Epidermal melanocyte (primary cell): ENCODE data around the gene H2BK1.

Experiments
- DNase-seq: peaks from one replicate; pipeline ENCODE4 v3.0.0; 2011; ENCODE audit warnings: low spot score; ENCODE audit not compliant: insufficient read length

The H2BK1 gene

GRCh38 chr7:151245360-151246101 is 35.2 kb upstream of the H2BK1 start:
- DNase-seq, result peak; percentile 84

- DNase-seq, result no peak
Measured at GRCh38 chr7:151244841-151245346, 34.6 kb upstream of the H2BK1 start.

- DNase-seq, result peak; percentile 85
Measured at GRCh38 chr7:151244196-151244840, 34.0 kb upstream of the H2BK1 start.

- no peak for DNase-seq
Measured at GRCh38 chr7:151243408-151244195, 33.3 kb upstream of the H2BK1 start.

- no peak for DNase-seq
Measured at GRCh38 chr7:151243045-151243349, 32.7 kb upstream of the H2BK1 start.

GRCh38 chr7:151242159-151243044 is 32.1 kb upstream of the H2BK1 start:
- DNase-seq, result no peak

- no peak for DNase-seq
Measured at GRCh38 chr7:151241755-151242096, 31.4 kb upstream of the H2BK1 start.

- no peak for DNase-seq
Measured at GRCh38 chr7:151240942-151241754, 30.9 kb upstream of the H2BK1 start.

- no peak for DNase-seq
Measured at GRCh38 chr7:151240536-151240935, 30.2 kb upstream of the H2BK1 start.

- DNase-seq, result no peak
Measured at GRCh38 chr7:151239837-151240459, 29.7 kb upstream of the H2BK1 start.

GRCh38 chr7:151238924-151239836 is 28.9 kb upstream of the H2BK1 start:
- no peak for DNase-seq

- no peak for DNase-seq
Measured at GRCh38 chr7:151238190-151238810, 28.0 kb upstream of the H2BK1 start.

GRCh38 chr7:151237244-151238189 is 27.2 kb upstream of the H2BK1 start:
- DNase-seq, result no peak

- no peak for DNase-seq
Measured at GRCh38 chr7:151236406-151236805, 26.1 kb upstream of the H2BK1 start.

- no peak for DNase-seq
Measured at GRCh38 chr7:151235091-151235787, 25.0 kb upstream of the H2BK1 start.

- no peak for DNase-seq
Measured at GRCh38 chr7:151233804-151234203, 23.5 kb upstream of the H2BK1 start.
